ENCODE data around the gene TMEM74B.

TMEM74B gene

GRCh38 chr20:1215386-1216170, 30.8 kb upstream of the TMEM74B start:
- no peak for TF ChIP-seq ZFX (IDR thresholded peaks at IDR 0.05; ENCODE audit: borderline replicate concordance)
- TF ChIP-seq CTCF (IDR thresholded peaks at IDR 0.05): no peak
- H3K27ac ChIP-seq: no peak overlapping the region

GRCh38 chr20:1214838-1215261, 30.1 kb upstream of the TMEM74B start:
- H3K27ac ChIP-seq: no peak overlapping the region
- TF ChIP-seq CTCF (IDR thresholded peaks at IDR 0.05) (no peak), ZFX (IDR thresholded peaks at IDR 0.05; ENCODE audit: borderline replicate concordance) (no peak)

- no peak for TF ChIP-seq ZFX (IDR thresholded peaks at IDR 0.05; ENCODE audit: borderline replicate concordance)
- peak; percentile 92 for TF ChIP-seq CTCF (IDR thresholded peaks at IDR 0.05)
Observed at GRCh38 chr20:1212607-1213396, 28.0 kb upstream of the TMEM74B start.

DNA sequence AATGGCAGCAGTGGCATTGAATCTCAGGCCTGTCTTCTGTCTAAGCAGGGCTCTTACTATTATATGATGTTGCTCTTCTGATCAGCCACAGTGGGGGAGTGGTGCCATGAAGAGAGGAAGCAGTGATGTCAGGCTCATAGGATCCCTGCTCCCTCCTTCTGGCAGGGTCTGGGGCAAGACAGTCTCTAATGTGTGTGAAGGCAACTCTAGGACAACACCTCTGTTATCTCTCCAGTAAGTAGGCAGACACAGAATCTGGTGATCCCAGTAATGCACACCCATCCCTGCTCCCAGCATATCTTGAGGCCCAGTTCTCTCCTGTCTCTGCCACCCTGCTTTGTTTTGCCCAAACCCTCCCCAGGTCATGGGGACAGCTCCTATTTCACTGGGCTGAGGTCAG, 27.2 kb upstream of the TMEM74B start:
- no peak overlapping the region for H3K27ac ChIP-seq
- TF ChIP-seq CTCF (IDR thresholded peaks at IDR 0.05) (no peak), ZFX (IDR thresholded peaks at IDR 0.05; ENCODE audit: borderline replicate concordance) (no peak)

More at GRCh38 chr20:1212607-1213396, 28.0 kb upstream of the TMEM74B start:
- no peak overlapping the region for H3K27ac ChIP-seq

- TF ChIP-seq ZFX (IDR thresholded peaks at IDR 0.05; ENCODE audit: borderline replicate concordance): no peak
- TF ChIP-seq CTCF (IDR thresholded peaks at IDR 0.05): no peak
- H3K27ac ChIP-seq: no peak overlapping the region
Observed at GRCh38 chr20:1210501-1210900, 25.7 kb upstream of the TMEM74B start.

GRCh38 chr20:1209447-1210387, 24.9 kb upstream of the TMEM74B start:
- H3K27ac ChIP-seq: no peak overlapping the region
- TF ChIP-seq CTCF (IDR thresholded peaks at IDR 0.05) (peak; percentile 6; the same call in 1 of the 2 replicates), ZFX (IDR thresholded peaks at IDR 0.05; ENCODE audit: borderline replicate concordance) (no peak)
